Suppressor macrophage (primary cell): ENCODE results near the gene KLHL22.
A peak's percentile ranks its signal among the peaks of the same experiment; 100 is the strongest.
"Not testable (repeated sequence)": the region's sequence is repeated elsewhere in the genome, so short reads cannot be mapped to it uniquely, and the experiment has no call there.

ENCODE experiments used
- DNase-seq, 4 experiments: peaks; one replicate each; pipeline ENCODE4 v3.0.0-alpha.2; 2020 to 2022

Gene KLHL22

DNA sequence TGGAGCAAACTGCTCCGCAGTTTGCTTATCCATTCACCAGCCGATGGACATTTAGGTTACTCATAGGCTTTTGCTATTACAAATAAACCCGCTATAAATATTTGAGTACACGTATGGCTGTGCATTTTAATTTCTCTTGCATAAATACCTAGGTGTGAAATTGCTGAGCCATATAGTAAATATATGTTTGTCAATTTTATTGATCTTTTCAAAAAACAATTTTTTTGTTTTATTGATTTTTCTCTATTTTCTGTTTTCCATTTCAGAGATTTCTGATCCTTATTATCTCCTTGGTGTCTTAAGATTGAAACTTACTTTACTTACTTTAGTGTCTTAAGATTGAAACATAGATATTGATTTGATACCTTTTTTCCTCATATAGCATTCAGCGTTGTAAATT lies 97.2 kb downstream of the KLHL22 start:
- no peak for DNase-seq

DNA sequence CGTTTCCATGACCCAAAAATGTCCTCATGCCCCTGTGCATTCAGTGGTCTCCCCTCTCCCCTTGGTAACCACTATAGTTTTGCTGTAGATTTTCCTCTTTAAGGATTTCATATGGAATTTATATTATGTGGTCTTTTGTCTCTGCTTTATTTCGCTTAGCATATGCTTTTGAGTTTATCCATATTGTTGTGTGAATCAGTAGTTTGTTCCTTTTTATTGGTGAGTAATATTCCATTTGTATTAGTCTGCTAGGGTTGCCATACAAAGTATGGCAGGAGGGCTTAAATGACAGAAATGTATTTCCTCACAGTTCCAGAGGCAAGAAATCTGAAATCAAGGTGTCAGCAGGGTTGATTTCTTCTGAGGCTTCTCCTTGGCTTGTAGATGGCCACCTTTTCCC lies 98.1 kb downstream of the KLHL22 start:
- DNase-seq, result no peak

GRCh38 chr22:20396639-20397038 lies 99.0 kb downstream of the KLHL22 start:
- DNase-seq, result no peak

- DNase-seq, result peak in 3 of 4 experiments; percentile 12 to 28 (median 19)
Measured at GRCh38 chr22:20395907-20396287, 99.7 kb downstream of the KLHL22 start.

DNA sequence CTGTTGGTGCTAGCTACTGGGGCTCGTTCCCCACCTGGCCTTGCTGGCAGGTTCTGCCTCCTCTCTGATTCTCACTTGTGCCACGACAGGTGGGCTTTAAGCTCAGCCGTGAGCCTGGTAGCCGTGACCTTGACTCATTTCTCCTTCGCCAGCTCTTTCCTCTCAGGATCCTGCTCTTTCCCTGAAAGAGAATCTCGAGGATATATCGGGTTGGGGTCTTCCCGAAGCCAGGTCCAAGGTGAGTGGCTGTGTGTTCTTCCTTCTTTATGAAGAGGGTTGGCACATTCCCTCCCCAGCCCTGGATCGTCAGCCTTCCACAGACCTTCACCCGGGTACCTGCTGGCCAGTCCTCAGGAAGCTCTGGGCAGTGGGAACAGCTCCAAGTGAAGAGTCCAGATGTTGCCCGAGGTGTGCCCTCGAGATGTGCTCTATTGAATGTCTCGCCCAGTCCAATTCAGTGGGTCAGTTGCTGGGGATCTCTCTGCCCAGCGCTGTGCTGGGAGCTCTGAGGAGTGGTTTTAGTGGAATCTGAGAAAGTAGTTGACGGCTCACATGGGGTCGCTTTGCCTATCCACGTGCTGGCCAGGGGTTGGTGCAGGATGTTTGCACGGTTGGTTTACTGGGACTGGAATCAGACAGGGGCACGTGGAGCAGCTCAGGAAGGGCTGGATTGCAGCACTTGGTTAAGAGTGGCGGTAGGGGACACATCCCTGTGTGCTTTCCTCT lies 100.3 kb downstream of the KLHL22 start:
- DNase-seq, result no peak

GRCh38 chr22:20393705-20394476 lies 101.7 kb downstream of the KLHL22 start, which contains the start of gene ZNF74:
Gene ZNF74, plus strand, starts transcription at chr22:20394151. Its CDS starts 478 bp downstream, at chr22:20394629.
- DNase-seq, result peak; percentile 92 to 97 (median 96)

GRCh38 chr22:20392983-20393704 lies 102.5 kb downstream of the KLHL22 start:
- DNase-seq, result peak in 1 of 4 experiments; percentile 8

GRCh38 chr22:20392365-20392881 lies 103.2 kb downstream of the KLHL22 start:
- DNase-seq, result not testable (repeated sequence)
